Esophagus muscularis mucosa (tissue), 4 donors: Measurements from ENCODE around the gene PREX1. TPM values are rescaled to one million over a fixed set of nuclear protein-coding genes. Genes with fewer than 3 reads are reported as not detected.

Source experiments
- DNase-seq: peaks from one replicate; pipeline ENCODE4 v3.0.0-alpha.2; 2017; ENCODE audit errors: extremely low spot score
- H3K27ac ChIP-seq, 4 donors: fragments of 200-600 bp; sonication (generic); replicated peaks in 1 of 4; 1 replicate in 3 of 4; 2 replicates in 1 of 4; pipeline ENCODE4 v1.5.1; 2016 to 2019; ENCODE audit warnings: mild to moderate bottlenecking in 1 of 4
- H3K27me3 ChIP-seq, 4 donors: fragments of 200-600 bp; sonication (generic); one replicate each; pipeline versions ENCODE4 v1.5.1 to v1.6.0; 2016 to 2019
- H3K36me3 ChIP-seq, 4 donors: fragments of 200-600 bp; sonication (generic); one replicate each; pipeline ENCODE4 v1.5.1; 2016 to 2019
- H3K4me1 ChIP-seq, 4 donors: fragments of 200-600 bp; sonication (generic); one replicate each; pipeline ENCODE4 v1.5.1; 2016 to 2019
- H3K4me3 ChIP-seq, 4 donors: fragments of 200-600 bp; sonication (generic); 1 replicate in 2 of 4; 2 replicates in 2 of 4; pipeline ENCODE4 v1.5.1; 2016 to 2019; ENCODE audit warnings: mild to moderate bottlenecking in 4 of 4, moderate library complexity in 1 of 4
- H3K9me3 ChIP-seq, 4 donors: fragments of 200-600 bp; sonication (generic); 1 replicate in 3 of 4; 2 replicates in 1 of 4; pipeline ENCODE4 v1.5.1; 2016 to 2019
- CTCF ChIP-seq, 3 experiments: fragments of 200-600 bp in 2 of 3; fragments of 450-650 bp in 1 of 3; sonication (generic) in 2 of 3; IDR thresholded peaks; one replicate each; pipeline ENCODE4 v1.5.1; 2017 to 2019; ENCODE audit warnings: antibody characterized with exemption in 3 of 3, mild to moderate bottlenecking in 2 of 3, moderate library complexity in 1 of 3
- EP300 ChIP-seq: sonication (generic); formaldehyde crosslinking; IDR thresholded peaks from one replicate; pipeline ENCODE4 v1.6.1; 2017; ENCODE audit warnings: antibody characterized with exemption
- POLR2A ChIP-seq: fragments of 450-650 bp; IDR thresholded peaks from one replicate; pipeline ENCODE4 v1.6.1; 2017; ENCODE audit warnings: antibody characterized with exemption, moderate library complexity, mild to moderate bottlenecking, low read depth
- POLR2AphosphoS5 ChIP-seq, 2 donors: sonication (generic); formaldehyde crosslinking; IDR thresholded peaks; one replicate each; pipeline ENCODE4 v1.6.1; 2017; ENCODE audit warnings: antibody characterized with exemption in 2 of 2
- WGBS: methylation state at CpG from one replicate; pipeline ENCODE4 v1.1.5; 2018; 5-methylcytosine and 5-hydroxymethylcytosine counted together
- intact Hi-C: fragments of 100-400 bp; cut with DNase I; formaldehyde crosslinking; loops from one replicate; pipeline ENCODE4 v1.15.1; 2023
- total RNA-seq, 4 donors: library from RNA; depleted of rRNA; stranded (reverse); fragments of >200 nt; gene quantifications; one replicate each; pipeline versions ENCODE4 v1.1.0 to v1.2.1, GENCODE V29; 2016

The PREX1 gene
- total RNA-seq, 4 donors from 2014 or later = 20.8 to 37.1 (median 24.3) TPM

DNA sequence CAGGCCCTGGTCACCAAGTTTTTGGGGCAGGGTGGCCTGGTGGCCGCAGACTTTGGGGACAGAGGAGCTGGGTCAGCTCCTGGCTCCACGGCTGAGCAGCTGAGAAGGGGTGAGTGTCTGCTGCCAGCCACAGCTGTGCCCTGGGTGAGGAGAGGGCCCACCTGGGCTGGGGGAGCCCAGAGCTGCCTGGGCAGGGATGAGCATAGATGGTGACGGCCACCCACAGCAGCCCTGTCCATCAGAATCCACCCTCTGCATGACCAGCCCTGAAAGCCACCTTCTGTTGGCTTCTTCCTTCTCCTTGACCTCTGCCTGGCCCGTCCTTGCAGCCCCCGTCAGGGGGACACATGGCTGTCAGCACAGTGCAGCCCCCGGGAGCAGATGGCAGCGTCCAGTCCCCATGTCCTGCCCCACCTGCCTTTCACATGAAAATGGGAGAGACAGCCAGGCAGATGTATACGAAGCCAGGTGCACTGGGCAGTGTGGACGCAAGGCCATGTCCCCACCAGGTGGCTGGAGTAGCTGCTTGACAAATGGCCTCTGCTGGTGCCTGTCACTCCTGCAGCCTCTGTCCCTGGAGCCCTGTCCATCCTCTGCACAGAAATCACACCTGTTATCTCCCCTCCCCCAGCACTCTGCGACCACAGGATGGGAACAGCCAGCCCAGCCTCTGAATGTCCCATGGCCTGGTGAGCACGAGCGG, 220.8 kb downstream of the PREX1 start:
- H3K4me3 ChIP-seq = no peak overlapping the region
- H3K27me3 ChIP-seq = peaks cover 0 to 7% (median 0%) of the 10 kb centered on the region in 4 donors
- no peaks in the 10 kb centered on the region for H3K36me3 ChIP-seq
- no peaks in the 10 kb centered on the region for H3K4me1 ChIP-seq
- no peak overlapping the region for H3K27ac ChIP-seq
- intact Hi-C loops = no loop called here
- WGBS = 88% methylated on average over 12 of the region's 12 CpGs
- no peak for TF ChIP-seq POLR2A
- no peak for TF ChIP-seq EP300
- TF ChIP-seq POLR2AphosphoS5 (IDR thresholded peaks at IDR 0.05) = no peak
- TF ChIP-seq CTCF (IDR thresholded peaks at IDR 0.05) = no peak
- peaks cover 0 to 3% (median 0%) of the 10 kb centered on the region in 4 donors for H3K9me3 ChIP-seq
- DNase-seq = no peak

GRCh38 chr20:48606172-48606840, 221.5 kb downstream of the PREX1 start:
- TF ChIP-seq POLR2A = no peak
- TF ChIP-seq EP300 = no peak
- TF ChIP-seq POLR2AphosphoS5 (IDR thresholded peaks at IDR 0.05) = no peak
- no peak for TF ChIP-seq CTCF (IDR thresholded peaks at IDR 0.05)
- no peak overlapping the region for H3K4me3 ChIP-seq
- no peak for DNase-seq

DNA sequence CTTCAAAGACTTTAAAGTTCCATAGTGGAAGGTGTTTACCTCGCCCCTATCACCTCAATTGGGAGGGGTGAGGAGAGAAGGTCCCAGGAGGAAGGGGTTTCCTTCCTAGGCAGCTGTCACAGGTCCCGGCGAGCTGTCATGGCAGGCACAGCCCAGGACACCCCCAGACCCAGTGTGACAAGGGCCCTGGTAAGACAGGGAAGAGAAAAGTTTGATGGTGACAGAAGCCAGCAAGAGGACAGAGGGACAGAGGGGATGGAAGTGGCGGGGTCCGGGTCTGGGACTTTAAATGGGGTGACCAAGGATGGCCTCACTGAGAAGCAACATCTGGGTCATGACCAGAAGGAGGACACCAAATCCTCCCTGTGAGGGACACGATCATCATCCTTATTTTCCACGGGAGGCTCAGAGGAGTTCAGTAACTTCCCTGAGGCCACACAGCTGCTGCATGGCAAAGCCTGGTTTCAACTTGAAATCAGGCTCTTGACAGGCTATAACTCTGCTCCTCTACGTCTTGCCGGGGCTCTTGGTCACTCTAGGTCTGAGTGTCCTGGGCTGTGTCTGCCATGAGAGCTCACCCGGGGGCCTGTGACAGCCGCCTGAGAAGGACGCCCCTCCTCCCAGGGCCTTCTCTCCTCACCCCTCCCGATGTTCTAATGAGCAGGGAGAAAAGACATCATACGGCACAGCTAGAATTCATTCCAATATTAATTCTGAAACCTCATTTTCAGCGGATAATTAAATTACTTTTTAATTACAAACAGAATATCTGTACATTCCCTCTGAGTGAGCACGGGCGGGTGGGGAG, 222.2 kb downstream of the PREX1 start:
- Histone ChIP-seq H3K4me1 (no peaks in the 10 kb centered on the region), H3K27me3 (peaks cover 0 to 7% (median 0%) of the 10 kb centered on the region in 4 donors), H3K9me3 (peaks cover 0 to 6% (median 0%) of the 10 kb centered on the region in 4 donors), H3K4me3 (no peak overlapping the region), H3K27ac (no peak overlapping the region), H3K36me3 (no peaks in the 10 kb centered on the region)
- 75% methylated on average over 17 of the region's 17 CpGs for WGBS
- intact Hi-C loops = no loop called here
- DNase-seq = no peak
- TF ChIP-seq POLR2AphosphoS5 (IDR thresholded peaks at IDR 0.05) = no peak
- no peak for TF ChIP-seq EP300
- TF ChIP-seq CTCF (IDR thresholded peaks at IDR 0.05) = no peak
- no peak for TF ChIP-seq POLR2A

More at GRCh38 chr20:48606172-48606840, 221.5 kb downstream of the PREX1 start:
- H3K27ac ChIP-seq = no peak overlapping the region
- 85% methylated on average over 8 of the region's 14 CpGs for WGBS
- intact Hi-C loops = no loop called here
- H3K4me1 ChIP-seq = no peaks in the 10 kb centered on the region
- peaks cover 0 to 7% (median 0%) of the 10 kb centered on the region in 4 donors for H3K27me3 ChIP-seq
- H3K36me3 ChIP-seq = no peaks in the 10 kb centered on the region
- H3K9me3 ChIP-seq = peaks cover 0 to 6% (median 0%) of the 10 kb centered on the region in 4 donors

DNA sequence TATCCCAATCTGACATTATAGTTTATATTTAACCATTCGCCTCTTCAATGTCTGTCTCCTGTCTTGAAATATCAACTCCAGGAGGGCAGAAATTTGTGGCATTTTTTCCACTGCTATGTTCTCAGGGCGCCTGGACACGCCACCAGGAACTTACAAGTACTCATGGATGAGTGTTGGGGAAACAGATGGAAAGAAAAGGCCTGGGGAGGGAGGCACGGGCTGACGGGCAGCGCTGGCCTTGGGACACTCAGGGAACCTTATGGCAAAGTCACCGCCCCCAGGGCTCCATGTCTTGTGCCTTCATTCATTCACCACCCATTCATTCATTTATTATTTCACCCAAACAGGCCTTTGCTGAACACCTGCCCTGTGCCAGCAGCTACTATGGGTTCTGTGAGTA, 222.9 kb downstream of the PREX1 start:
- H3K27ac ChIP-seq = no peak overlapping the region
- 92% methylated on average over 7 of the region's 7 CpGs for WGBS
- intact Hi-C loops = no loop called here
- H3K36me3 ChIP-seq = no peaks in the 10 kb centered on the region
- no peak for DNase-seq
- H3K9me3 ChIP-seq = peaks cover 0 to 6% (median 0%) of the 10 kb centered on the region in 4 donors
- no peaks in the 10 kb centered on the region for H3K4me1 ChIP-seq
- no peak overlapping the region for H3K4me3 ChIP-seq
- no peak for TF ChIP-seq POLR2AphosphoS5 (IDR thresholded peaks at IDR 0.05)
- TF ChIP-seq CTCF (IDR thresholded peaks at IDR 0.05) = no peak
- peaks cover 0 to 7% (median 0%) of the 10 kb centered on the region in 4 donors for H3K27me3 ChIP-seq
